RWPE2 (cell line): Measurements from ENCODE around the gene DZIP3.

Experiments
- ATAC-seq: fragments of 200-7000 bp; cut with Tn5 transposase; 3 replicates; pipeline ENCODE4 v1.9.1; 2021; ENCODE audit warnings: low read depth
- DNase-seq: peaks from one replicate; pipeline ENCODE4 v3.0.0-alpha.2; 2020; ENCODE audit warnings: low spot score
- H3K27ac ChIP-seq: fragments of 450-650 bp; 2 replicates; pipeline ENCODE4 v1.5.1; 2017; ENCODE audit warnings: mild to moderate bottlenecking; ENCODE audit not compliant: poor library complexity, severe bottlenecking
- H3K27me3 ChIP-seq: fragments of 250-450 bp; sonication (Bioruptor Pico); 2 replicates; pipeline ENCODE4 v1.5.1; 2021; ENCODE audit warnings: mild to moderate bottlenecking, moderate library complexity; ENCODE audit not compliant: insufficient read depth, poor library complexity, severe bottlenecking
- H3K36me3 ChIP-seq: fragments of 250-450 bp; sonication (Bioruptor Pico); 2 replicates; pipeline ENCODE4 v1.5.1; 2020; ENCODE audit warnings: low read depth, mild to moderate bottlenecking, moderate library complexity
- H3K4me1 ChIP-seq: fragments of 250-450 bp; sonication (Bioruptor Pico); 2 replicates; pipeline ENCODE4 v1.5.1; 2021; ENCODE audit warnings: mild to moderate bottlenecking, moderate library complexity; ENCODE audit not compliant: insufficient read depth, poor library complexity, severe bottlenecking
- H3K4me3 ChIP-seq: fragments of 250-450 bp; sonication (Bioruptor Pico); 2 replicates; pipeline ENCODE4 v1.5.1; 2021; ENCODE audit warnings: mild to moderate bottlenecking, moderate library complexity; ENCODE audit not compliant: severe bottlenecking
- H3K9me3 ChIP-seq: fragments of 250-450 bp; sonication (Bioruptor Pico); 2 replicates; pipeline ENCODE4 v1.5.1; 2021; ENCODE audit warnings: mild to moderate bottlenecking, moderate library complexity; ENCODE audit not compliant: severe bottlenecking
- TF ChIP-seq, protein P1 (sequence below): fragments of 450-650 bp; IDR thresholded peaks from one replicate; pipeline ENCODE4 v1.5.1; 2017; ENCODE audit warnings: mild to moderate bottlenecking, moderate library complexity; ENCODE audit not compliant: poor library complexity, severe bottlenecking

DZIP3 gene

DNA sequence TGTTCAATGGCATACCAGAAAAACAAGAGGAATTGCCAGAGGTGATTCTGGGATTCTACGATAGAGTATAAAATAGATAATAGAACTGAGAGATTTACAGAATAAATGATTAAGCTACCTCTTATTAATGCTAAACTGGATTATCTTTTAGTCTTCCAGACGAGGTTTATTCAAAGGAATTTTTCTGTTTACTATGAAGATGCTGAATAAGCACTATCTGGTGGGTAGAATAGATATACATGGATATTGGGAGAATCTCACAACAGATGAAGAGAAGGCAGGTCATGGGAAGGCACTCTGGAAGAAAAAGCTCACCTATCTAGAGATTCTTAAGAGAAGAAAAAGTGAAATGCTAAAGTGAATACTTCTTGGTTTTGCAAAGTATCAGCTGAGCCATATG is 11.5 kb upstream of the DZIP3 start:
- H3K36me3 ChIP-seq: peaks cover 78% of the 10 kb centered on the region
- TF ChIP-seq, protein P1, sequence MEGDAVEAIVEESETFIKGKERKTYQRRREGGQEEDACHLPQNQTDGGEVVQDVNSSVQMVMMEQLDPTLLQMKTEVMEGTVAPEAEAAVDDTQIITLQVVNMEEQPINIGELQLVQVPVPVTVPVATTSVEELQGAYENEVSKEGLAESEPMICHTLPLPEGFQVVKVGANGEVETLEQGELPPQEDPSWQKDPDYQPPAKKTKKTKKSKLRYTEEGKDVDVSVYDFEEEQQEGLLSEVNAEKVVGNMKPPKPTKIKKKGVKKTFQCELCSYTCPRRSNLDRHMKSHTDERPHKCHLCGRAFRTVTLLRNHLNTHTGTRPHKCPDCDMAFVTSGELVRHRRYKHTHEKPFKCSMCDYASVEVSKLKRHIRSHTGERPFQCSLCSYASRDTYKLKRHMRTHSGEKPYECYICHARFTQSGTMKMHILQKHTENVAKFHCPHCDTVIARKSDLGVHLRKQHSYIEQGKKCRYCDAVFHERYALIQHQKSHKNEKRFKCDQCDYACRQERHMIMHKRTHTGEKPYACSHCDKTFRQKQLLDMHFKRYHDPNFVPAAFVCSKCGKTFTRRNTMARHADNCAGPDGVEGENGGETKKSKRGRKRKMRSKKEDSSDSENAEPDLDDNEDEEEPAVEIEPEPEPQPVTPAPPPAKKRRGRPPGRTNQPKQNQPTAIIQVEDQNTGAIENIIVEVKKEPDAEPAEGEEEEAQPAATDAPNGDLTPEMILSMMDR: no peak
- DNase-seq (no peak), ATAC-seq (no peak)
- no peaks in the 10 kb centered on the region for H3K4me1 ChIP-seq
- H3K9me3 ChIP-seq: no peaks in the 10 kb centered on the region
- no peaks in the 10 kb centered on the region for H3K27me3 ChIP-seq
- H3K4me3 ChIP-seq: no peak overlapping the region
- no peak overlapping the region for H3K27ac ChIP-seq

DNA sequence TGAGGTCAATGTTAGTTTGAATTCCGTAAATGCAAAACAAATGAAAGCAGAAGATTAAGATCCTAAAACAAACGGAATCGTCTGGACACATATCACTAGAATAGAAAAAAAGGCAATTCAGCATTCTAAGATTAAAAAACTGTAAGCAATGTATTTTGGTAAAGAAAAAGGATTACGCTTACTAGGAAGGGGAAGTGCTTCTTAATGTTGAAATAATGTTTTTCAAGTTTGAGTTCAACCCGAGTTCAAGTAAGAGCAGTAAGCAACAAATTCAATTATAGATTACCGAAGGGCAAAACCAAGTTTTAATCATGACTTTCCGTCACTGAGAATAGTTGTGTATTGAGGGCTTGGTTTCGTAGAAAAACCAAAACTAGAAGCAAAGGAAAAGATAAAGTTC is 921 bp upstream of the DZIP3 start:
- Histone ChIP-seq H3K4me1 (peaks cover 7% of the 10 kb centered on the region), H3K36me3 (peaks cover 21% of the 10 kb centered on the region), H3K27me3 (no peaks in the 10 kb centered on the region), H3K27ac (peak overlapping the region; percentile 77), H3K4me3 (peak overlapping the region; percentile 77), H3K9me3 (no peaks in the 10 kb centered on the region)
- DNase-seq: no peak
- TF ChIP-seq, protein P1: no peak
- no peak for ATAC-seq

DNA sequence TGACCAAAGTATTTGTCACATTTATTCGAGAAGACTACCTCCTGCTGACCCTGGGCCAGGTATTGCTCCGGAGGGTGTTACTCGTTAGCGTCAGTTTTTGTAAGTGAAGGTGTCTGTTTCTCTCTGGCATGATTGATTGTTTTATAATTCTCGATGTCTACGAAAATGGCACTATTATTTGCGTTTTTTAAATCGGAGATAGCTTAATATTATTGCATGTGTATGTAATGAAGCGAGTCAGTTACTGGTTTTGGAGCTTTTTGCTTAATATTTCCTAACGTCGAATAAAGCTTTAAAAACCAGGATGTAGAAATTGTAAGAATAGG is 439 bp downstream of the DZIP3 start:
- H3K36me3 ChIP-seq: peaks cover 8% of the 10 kb centered on the region
- ATAC-seq: no peak
- H3K4me3 ChIP-seq: peak overlapping the region; percentile 77
- no peaks in the 10 kb centered on the region for H3K9me3 ChIP-seq
- H3K27ac ChIP-seq: peak overlapping the region; percentile 77
- H3K4me1 ChIP-seq: peaks cover 7% of the 10 kb centered on the region
- H3K27me3 ChIP-seq: no peaks in the 10 kb centered on the region
- TF ChIP-seq, protein P1: peak; percentile 18
- DNase-seq: no peak

DNA sequence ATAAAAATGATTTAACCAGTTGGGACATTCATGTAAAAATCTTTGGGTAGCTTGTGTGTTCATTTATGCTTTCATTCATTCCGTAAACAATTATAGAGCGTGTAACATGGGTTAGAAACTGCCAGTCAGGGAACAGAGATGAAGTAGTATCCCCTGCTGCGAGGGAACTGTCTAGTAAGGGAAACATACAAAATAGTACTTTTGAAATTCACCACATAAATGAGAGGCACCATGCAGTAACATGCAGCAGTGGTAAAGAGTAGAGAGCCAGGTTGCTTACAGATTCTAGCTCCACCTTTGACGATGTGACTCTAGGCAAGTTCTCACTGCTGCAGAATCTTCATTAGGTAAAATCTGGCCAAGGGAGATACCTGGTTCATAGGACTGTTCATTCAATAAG is 938 bp downstream of the DZIP3 start:
- ATAC-seq (no peak), DNase-seq (no peak)

GRCh38 chr3:108595321-108595720 is 5.8 kb downstream of the DZIP3 start:
- H3K4me1 ChIP-seq: peaks cover 6% of the 10 kb centered on the region

More for the DNA sequence above, 938 bp downstream of the DZIP3 start:
- H3K36me3 ChIP-seq: peaks cover 7% of the 10 kb centered on the region
- H3K4me3 ChIP-seq: peak overlapping the region; percentile 77
- H3K4me1 ChIP-seq: peaks cover 7% of the 10 kb centered on the region
- TF ChIP-seq, protein P1: no peak
- peak overlapping the region; percentile 77 for H3K27ac ChIP-seq
- no peaks in the 10 kb centered on the region for H3K9me3 ChIP-seq
- H3K27me3 ChIP-seq: no peaks in the 10 kb centered on the region

More at GRCh38 chr3:108595321-108595720, 5.8 kb downstream of the DZIP3 start:
- no peaks in the 10 kb centered on the region for H3K36me3 ChIP-seq
- H3K9me3 ChIP-seq: no peaks in the 10 kb centered on the region
- H3K27me3 ChIP-seq: no peaks in the 10 kb centered on the region
- no peak overlapping the region for H3K4me3 ChIP-seq
- DNase-seq (no peak), ATAC-seq (no peak)
- TF ChIP-seq, protein P1: no peak
- H3K27ac ChIP-seq: no peak overlapping the region
